GM12878 (cell line): ENCODE results near the gene POLR1H. TPM values are rescaled to one million over a fixed set of nuclear protein-coding genes. Genes with fewer than 3 reads are reported as not detected.

Experiments used
- ATAC-seq: fragments of 200-7000 bp; cut with Tn5 transposase; 3 replicates; pipeline ENCODE4 v1.9.1; 2020; ENCODE audit warnings: mild to moderate bottlenecking, moderate library complexity
- BruUV-seq: library from RNA; stranded (reverse); fragments of 400-500 nt; replicated peaks from 2 replicates; lab custom pipeline; 2021; lab: Mats Ljungman, UMichigan
- CTCF ChIA-PET: fragments of 300-600 bp; sonication (Branson Sonifier 250); formaldehyde crosslinking; extraction: SDS; loops from one replicate; lab custom pipeline; 2021; ENCODE audit warnings: inconsistent platforms; lab: Yijun Ruan, JAX
- POLR2A ChIA-PET: fragments of 350-600 bp; formaldehyde crosslinking; extraction: SDS; loops from one replicate; lab custom pipeline; 2021; ENCODE audit warnings: inconsistent platforms; lab: Charles Lee
- RAD21 ChIA-PET: fragments of 300-600 bp; sonication (Branson Sonifier 250); formaldehyde crosslinking; loops from one replicate; lab custom pipeline; 2023; ENCODE audit warnings: antibody characterized with exemption; ENCODE audit not compliant: unreplicated experiment; lab: Charles Lee
- SMC1A ChIA-PET: fragments of 300-600 bp; sonication (Branson Sonifier 250); formaldehyde crosslinking; loops from one replicate; lab custom pipeline; 2023; ENCODE audit not compliant: unreplicated experiment, uncharacterized antibody; lab: Charles Lee
- DNase-seq: peaks from one replicate; pipeline ENCODE4 v3.0.0-alpha.2; 2011; ENCODE audit warnings: low read depth, low spot score
- FAIRE-seq: peaks from 3 replicates; lab custom pipeline; 2011; peaks lifted over from hg19 to GRCh38; lab: Jason Lieb, UNC
- H2AFZ ChIP-seq: 2 replicates; pipeline ENCODE4 v1.6.0; 2011; ENCODE audit warnings: low read depth, low read length, control low read depth; ENCODE audit not compliant: control insufficient read depth
- H3K27ac ChIP-seq: 2 replicates; pipeline ENCODE4 v1.5.1; 2011; ENCODE audit warnings: control low read depth; ENCODE audit not compliant: control insufficient read depth, insufficient read depth
- H3K27me3 ChIP-seq, 2 experiments: replicated peaks in 1 of 2; 2 replicates each; pipeline versions ENCODE4 v1.6.0 to v1.6.1; 2011; ENCODE audit warnings: low read length in 1 of 2; ENCODE audit not compliant: control insufficient read depth in 2 of 2, insufficient read depth in 2 of 2
- H3K36me3 ChIP-seq, 2 experiments: 2 replicates each; pipeline ENCODE4 v1.5.1; 2011; ENCODE audit warnings: low read length in 1 of 2; ENCODE audit not compliant: control insufficient read depth in 2 of 2, insufficient read depth in 2 of 2
- H3K4me1 ChIP-seq: 2 replicates; pipeline ENCODE4 v1.6.1; 2011; ENCODE audit warnings: mild to moderate bottlenecking, low read length, moderate library complexity, mixed read lengths; ENCODE audit not compliant: control insufficient read depth, insufficient read depth
- H3K4me2 ChIP-seq: 2 replicates; pipeline ENCODE4 v1.6.0; 2011; ENCODE audit warnings: control low read depth; ENCODE audit not compliant: control insufficient read depth, insufficient read depth
- H3K4me3 ChIP-seq: fragments of 200-600 bp; sonication (generic); 2 replicates; pipeline ENCODE4 v1.5.1; 2016
- H3K79me2 ChIP-seq: 2 replicates; pipeline ENCODE4 v1.6.0; 2011; ENCODE audit warnings: low read length; ENCODE audit not compliant: control insufficient read depth, insufficient read depth
- H3K9ac ChIP-seq: 2 replicates; pipeline ENCODE4 v1.8.0; 2011; ENCODE audit warnings: low read length, control low read depth, mixed read lengths; ENCODE audit not compliant: control insufficient read depth, insufficient read depth
- H3K9me3 ChIP-seq: replicated peaks from 3 replicates; pipeline ENCODE4 v1.5.1; 2011; ENCODE audit warnings: mild to moderate bottlenecking, low read length; ENCODE audit not compliant: control insufficient read depth, insufficient read depth
- H4K20me1 ChIP-seq: 2 replicates; pipeline ENCODE4 v1.6.0; 2011; ENCODE audit not compliant: control insufficient read depth, insufficient read depth
- KAT2A ChIP-seq: conservative IDR thresholded peaks from 2 replicates; pipeline ENCODE4 v1.6.1; 2011; ENCODE audit warnings: low read depth, low read length; ENCODE audit not compliant: control insufficient read depth
- POLR2AphosphoS2 ChIP-seq: IDR thresholded peaks from 2 replicates; pipeline ENCODE4 v1.6.1; 2011; ENCODE audit warnings: low read depth, mild to moderate bottlenecking, low read length, improper control_type of control experiment, moderate library complexity
- RBBP5 ChIP-seq: fragments of 200-600 bp; sonication (generic); conservative IDR thresholded peaks from 2 replicates; pipeline ENCODE4 v1.6.1; 2016
- SP1 ChIP-seq: IDR thresholded peaks from one replicate; pipeline ENCODE4 v1.6.1; 2011; ENCODE audit warnings: low read depth, low read length
- SPI1 ChIP-seq: IDR thresholded peaks from 2 replicates; pipeline ENCODE4 v1.6.1; 2011; ENCODE audit warnings: low read depth, mild to moderate bottlenecking, low read length, moderate library complexity, borderline replicate concordance; ENCODE audit not compliant: insufficient read depth
- TARDBP ChIP-seq: IDR thresholded peaks from 2 replicates; pipeline ENCODE4 v1.6.1; 2016; ENCODE audit warnings: borderline replicate concordance
- ZNF384 ChIP-seq: IDR thresholded peaks from 2 replicates; pipeline ENCODE4 v1.6.1; 2012; ENCODE audit warnings: low read depth, mild to moderate bottlenecking, low read length, improper control_type of control experiment, borderline replicate concordance
- in situ Hi-C: fragments of 300-500 bp; cut with MboI; formaldehyde crosslinking; loops from 9 replicates; pipeline ENCODE4 v1.14.3; 2018; ENCODE audit warnings: mixed read lengths
- intact Hi-C: fragments of 100-400 bp; cut with micrococcal nuclease; formaldehyde crosslinking; loops from one replicate; pipeline ENCODE4 v1.14.2; 2022; ENCODE audit not compliant: unreplicated experiment
- polyA plus RNA-seq, 11 experiments: library from polyadenylated mRNA; depleted of rRNA in 4 of 11; unstranded in 6 of 11; stranded (reverse) in 5 of 11; fragments of >200 nt; fragmentation: Nextera tagmentation in 4 of 11; fragmentation: Illumina TruSeq in 1 of 11; extraction: Ambion mirVana in 4 of 11; extraction: Trizol in 1 of 11; gene quantifications; 1 replicate in 1 of 11; 2 replicates in 10 of 11; pipeline versions ENCODE4 v1.2.1 to v1.2.3, GENCODE V29; 2011 to 2016; ENCODE audit warnings: inconsistent platforms in 2 of 11, missing spikeins in 2 of 11, low read depth in 1 of 11
- total RNA-seq, 4 experiments: library from RNA; depleted of rRNA in 3 of 4; stranded (reverse); fragments of >200 nt in 3 of 4; fragmentation: Illumina TruSeq in 1 of 4; extraction: Trizol in 1 of 4; gene quantifications; 2 replicates each; pipeline versions ENCODE4 v1.2.1 to v1.2.3, GENCODE V29; 2013 to 2021
- TF ChIP-seq, protein P1 (sequence below): fragments of 450-650 bp; IDR thresholded peaks from 2 replicates; pipeline ENCODE4 v1.6.1; 2018; ENCODE audit warnings: borderline replicate concordance, mild to moderate bottlenecking; ENCODE audit not compliant: partially characterized antibody
- TF ChIP-seq, protein P2 (sequence below): IDR thresholded peaks from 2 replicates; pipeline ENCODE4 v1.6.1; 2012; ENCODE audit warnings: improper control_type of control experiment, low read depth, low read length; ENCODE audit not compliant: insufficient replicate concordance
- TF ChIP-seq, protein P3 (sequence below): fragments of 450-650 bp; IDR thresholded peaks from 2 replicates; pipeline ENCODE4 v1.6.1; 2017; ENCODE audit warnings: mild to moderate bottlenecking

Gene POLR1H
- total and polyA plus RNA-seq, 10 of the 15 experiments (the other 5 are each of a cell fraction or from before 2014, with no cell fraction given): 50.6 to 160 (median 77.7) TPM

DNA sequence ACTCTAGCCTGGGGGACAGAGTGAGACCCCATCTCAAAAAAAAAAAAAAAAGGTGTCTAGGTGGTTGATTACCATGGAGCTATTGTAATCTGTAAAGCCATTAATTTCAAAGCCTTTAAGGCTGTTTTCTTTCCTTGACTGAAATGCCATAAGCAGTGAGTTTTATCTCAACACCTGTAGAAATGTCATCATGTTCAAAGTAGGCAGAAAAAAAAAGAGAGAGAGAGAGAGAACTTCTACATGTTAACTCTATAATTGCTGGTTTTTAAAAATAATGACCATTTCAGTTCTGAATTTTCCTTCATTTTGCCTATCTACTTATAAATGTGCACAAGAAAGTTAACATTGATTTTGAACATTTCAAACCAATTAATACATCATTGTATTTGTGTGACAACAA is 29.7 kb upstream of the POLR1H start:
- DNase-seq: no peak
- Histone ChIP-seq H3K36me3 (peaks cover 0 to 3% of the 10 kb centered on the region in 2 experiments; a peak in 1 of 4 replicates), H3K9me3 (no peaks in the 10 kb centered on the region), H3K4me1 (no peaks in the 10 kb centered on the region), H4K20me1 (no peaks in the 10 kb centered on the region), H3K4me2 (no peak overlapping the region), H3K4me3 (no peak overlapping the region), H3K27ac (no peak overlapping the region), H2AFZ (no peak overlapping the region), H3K79me2 (no peaks in the 10 kb centered on the region), H3K9ac (no peak overlapping the region), H3K27me3 (no peaks in the 10 kb centered on the region)
- ChIA-PET RAD21 (no interaction called here), POLR2A (interaction anchor here (0.6 kb wide), 1 partner anchor 31 kb away, joined by 3 read pairs; no protein-coding TSS in a partner anchor), CTCF (interaction anchor here (0.6 to 0.7 kb wide), 2 partner anchors 72 to 276 kb away, joined by 4 read pairs; no protein-coding TSS in a partner anchor), SMC1A (interaction anchor here (1.2 kb wide), 1 partner anchor 10 kb away, joined by 3 read pairs; no protein-coding TSS in a partner anchor)
- no peak for ATAC-seq
- no TSS peak for BruUV-seq
- intact Hi-C loops: no loop called here
- FAIRE-seq: no peak
- TF ChIP-seq SP1: no peak
- no peak for TF ChIP-seq POLR2AphosphoS2
- TF ChIP-seq, protein P1, sequence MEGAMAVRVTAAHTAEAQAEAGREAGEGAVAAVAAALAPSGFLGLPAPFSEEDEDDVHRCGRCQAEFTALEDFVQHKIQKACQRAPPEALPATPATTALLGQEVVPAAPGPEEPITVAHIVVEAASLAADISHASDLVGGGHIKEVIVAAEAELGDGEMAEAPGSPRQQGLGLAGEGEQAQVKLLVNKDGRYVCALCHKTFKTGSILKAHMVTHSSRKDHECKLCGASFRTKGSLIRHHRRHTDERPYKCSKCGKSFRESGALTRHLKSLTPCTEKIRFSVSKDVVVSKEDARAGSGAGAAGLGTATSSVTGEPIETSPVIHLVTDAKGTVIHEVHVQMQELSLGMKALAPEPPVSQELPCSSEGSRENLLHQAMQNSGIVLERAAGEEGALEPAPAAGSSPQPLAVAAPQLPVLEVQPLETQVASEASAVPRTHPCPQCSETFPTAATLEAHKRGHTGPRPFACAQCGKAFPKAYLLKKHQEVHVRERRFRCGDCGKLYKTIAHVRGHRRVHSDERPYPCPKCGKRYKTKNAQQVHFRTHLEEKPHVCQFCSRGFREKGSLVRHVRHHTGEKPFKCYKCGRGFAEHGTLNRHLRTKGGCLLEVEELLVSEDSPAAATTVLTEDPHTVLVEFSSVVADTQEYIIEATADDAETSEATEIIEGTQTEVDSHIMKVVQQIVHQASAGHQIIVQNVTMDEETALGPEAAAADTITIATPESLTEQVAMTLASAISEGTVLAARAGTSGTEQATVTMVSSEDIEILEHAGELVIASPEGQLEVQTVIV: no peak
- TF ChIP-seq TARDBP: no peak
- TF ChIP-seq, protein P2, sequence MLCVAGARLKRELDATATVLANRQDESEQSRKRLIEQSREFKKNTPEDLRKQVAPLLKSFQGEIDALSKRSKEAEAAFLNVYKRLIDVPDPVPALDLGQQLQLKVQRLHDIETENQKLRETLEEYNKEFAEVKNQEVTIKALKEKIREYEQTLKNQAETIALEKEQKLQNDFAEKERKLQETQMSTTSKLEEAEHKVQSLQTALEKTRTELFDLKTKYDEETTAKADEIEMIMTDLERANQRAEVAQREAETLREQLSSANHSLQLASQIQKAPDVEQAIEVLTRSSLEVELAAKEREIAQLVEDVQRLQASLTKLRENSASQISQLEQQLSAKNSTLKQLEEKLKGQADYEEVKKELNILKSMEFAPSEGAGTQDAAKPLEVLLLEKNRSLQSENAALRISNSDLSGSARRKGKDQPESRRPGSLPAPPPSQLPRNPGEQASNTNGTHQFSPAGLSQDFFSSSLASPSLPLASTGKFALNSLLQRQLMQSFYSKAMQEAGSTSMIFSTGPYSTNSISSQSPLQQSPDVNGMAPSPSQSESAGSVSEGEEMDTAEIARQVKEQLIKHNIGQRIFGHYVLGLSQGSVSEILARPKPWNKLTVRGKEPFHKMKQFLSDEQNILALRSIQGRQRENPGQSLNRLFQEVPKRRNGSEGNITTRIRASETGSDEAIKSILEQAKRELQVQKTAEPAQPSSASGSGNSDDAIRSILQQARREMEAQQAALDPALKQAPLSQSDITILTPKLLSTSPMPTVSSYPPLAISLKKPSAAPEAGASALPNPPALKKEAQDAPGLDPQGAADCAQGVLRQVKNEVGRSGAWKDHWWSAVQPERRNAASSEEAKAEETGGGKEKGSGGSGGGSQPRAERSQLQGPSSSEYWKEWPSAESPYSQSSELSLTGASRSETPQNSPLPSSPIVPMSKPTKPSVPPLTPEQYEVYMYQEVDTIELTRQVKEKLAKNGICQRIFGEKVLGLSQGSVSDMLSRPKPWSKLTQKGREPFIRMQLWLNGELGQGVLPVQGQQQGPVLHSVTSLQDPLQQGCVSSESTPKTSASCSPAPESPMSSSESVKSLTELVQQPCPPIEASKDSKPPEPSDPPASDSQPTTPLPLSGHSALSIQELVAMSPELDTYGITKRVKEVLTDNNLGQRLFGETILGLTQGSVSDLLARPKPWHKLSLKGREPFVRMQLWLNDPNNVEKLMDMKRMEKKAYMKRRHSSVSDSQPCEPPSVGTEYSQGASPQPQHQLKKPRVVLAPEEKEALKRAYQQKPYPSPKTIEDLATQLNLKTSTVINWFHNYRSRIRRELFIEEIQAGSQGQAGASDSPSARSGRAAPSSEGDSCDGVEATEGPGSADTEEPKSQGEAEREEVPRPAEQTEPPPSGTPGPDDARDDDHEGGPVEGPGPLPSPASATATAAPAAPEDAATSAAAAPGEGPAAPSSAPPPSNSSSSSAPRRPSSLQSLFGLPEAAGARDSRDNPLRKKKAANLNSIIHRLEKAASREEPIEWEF: no peak
- TF ChIP-seq ZNF384: no peak
- no peak for TF ChIP-seq KAT2A
- TF ChIP-seq, protein P3, sequence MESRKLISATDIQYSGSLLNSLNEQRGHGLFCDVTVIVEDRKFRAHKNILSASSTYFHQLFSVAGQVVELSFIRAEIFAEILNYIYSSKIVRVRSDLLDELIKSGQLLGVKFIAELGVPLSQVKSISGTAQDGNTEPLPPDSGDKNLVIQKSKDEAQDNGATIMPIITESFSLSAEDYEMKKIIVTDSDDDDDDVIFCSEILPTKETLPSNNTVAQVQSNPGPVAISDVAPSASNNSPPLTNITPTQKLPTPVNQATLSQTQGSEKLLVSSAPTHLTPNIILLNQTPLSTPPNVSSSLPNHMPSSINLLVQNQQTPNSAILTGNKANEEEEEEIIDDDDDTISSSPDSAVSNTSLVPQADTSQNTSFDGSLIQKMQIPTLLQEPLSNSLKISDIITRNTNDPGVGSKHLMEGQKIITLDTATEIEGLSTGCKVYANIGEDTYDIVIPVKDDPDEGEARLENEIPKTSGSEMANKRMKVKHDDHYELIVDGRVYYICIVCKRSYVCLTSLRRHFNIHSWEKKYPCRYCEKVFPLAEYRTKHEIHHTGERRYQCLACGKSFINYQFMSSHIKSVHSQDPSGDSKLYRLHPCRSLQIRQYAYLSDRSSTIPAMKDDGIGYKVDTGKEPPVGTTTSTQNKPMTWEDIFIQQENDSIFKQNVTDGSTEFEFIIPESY: no peak
- no peak for TF ChIP-seq RBBP5
- TF ChIP-seq SPI1: no peak
- in situ Hi-C loops: no loop called here
